AG09309 (cell line): ENCODE results near the gene OR2AT4.

ENCODE experiments used
- DNase-seq: peaks from one replicate; pipeline ENCODE4 v3.0.0-alpha.2; 2010; ENCODE audit warnings: low read depth
- H3K4me3 ChIP-seq: 2 replicates; pipeline ENCODE4 v1.5.1; 2011; ENCODE audit warnings: mild to moderate bottlenecking, low read depth, low read length, moderate library complexity; ENCODE audit not compliant: control insufficient read depth
- CTCF ChIP-seq: IDR thresholded peaks from 2 replicates; pipeline ENCODE4 v1.5.1; 2011; ENCODE audit warnings: mild to moderate bottlenecking, low read depth, low read length, inconsistent platforms; ENCODE audit not compliant: insufficient read depth, control insufficient read depth; ENCODE audit errors: missing control alignments

Gene OR2AT4

DNA sequence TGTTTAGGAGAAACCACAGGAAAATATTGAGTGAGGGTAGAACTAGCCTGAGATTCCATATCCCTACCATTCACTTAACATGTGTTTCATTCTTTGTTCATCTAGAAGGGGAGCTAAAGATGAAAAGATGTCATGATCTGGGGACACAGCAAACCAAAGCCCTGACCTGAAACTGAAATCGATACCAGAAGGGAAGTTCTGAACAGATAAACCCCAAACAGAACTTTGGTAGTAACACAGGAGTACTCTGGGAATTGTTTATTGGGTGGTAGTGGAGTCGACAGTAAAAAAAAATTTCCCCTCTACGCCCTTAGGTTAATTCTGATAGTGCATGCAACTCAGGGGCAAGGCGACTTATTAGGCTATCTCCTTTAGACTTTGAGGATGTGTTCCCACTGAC is 27.2 kb downstream of the OR2AT4 start:
- no peak for TF ChIP-seq CTCF
- DNase-seq, result no peak
- H3K4me3 ChIP-seq, result no peak overlapping the region

DNA sequence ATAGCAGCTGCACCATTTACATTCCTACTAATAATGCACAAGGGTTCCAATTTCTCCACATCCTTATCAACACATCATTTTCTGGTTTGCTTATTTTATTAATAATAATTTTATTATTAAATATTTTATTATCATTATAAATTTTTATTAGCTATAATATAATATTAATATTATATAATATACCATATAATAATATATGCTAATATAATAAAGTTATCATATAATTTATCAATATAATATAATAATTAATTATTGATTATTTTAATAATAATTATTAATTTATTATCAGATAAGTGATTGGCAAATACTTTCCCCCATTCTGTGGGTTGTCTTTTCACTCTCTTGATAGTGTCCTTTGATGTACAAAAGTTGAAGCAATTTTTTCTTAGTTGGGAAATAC is 27.7 kb downstream of the OR2AT4 start:
- no peak for TF ChIP-seq CTCF
- no peak for DNase-seq

GRCh38 chr11:75068559-75068958 is 28.1 kb downstream of the OR2AT4 start:
- H3K4me3 ChIP-seq, result no peak overlapping the region
- no peak for TF ChIP-seq CTCF
- DNase-seq, result no peak

More for the DNA sequence above, 27.7 kb downstream of the OR2AT4 start:
- H3K4me3 ChIP-seq, result no peak overlapping the region

- no peak overlapping the region for H3K4me3 ChIP-seq
- TF ChIP-seq CTCF, result no peak
- no peak for DNase-seq
These were observed 30.6 kb downstream of the OR2AT4 start for GRCh38 chr11:75066061-75066460.

GRCh38 chr11:75063741-75064314 is 32.8 kb downstream of the OR2AT4 start:
- DNase-seq, result no peak
- no peak for TF ChIP-seq CTCF
- no peak overlapping the region for H3K4me3 ChIP-seq

GRCh38 chr11:75059299-75059698 is 37.4 kb downstream of the OR2AT4 start:
- no peak overlapping the region for H3K4me3 ChIP-seq
- no peak for DNase-seq
- TF ChIP-seq CTCF, result no peak

- H3K4me3 ChIP-seq, result no peak overlapping the region
- TF ChIP-seq CTCF, result no peak
- DNase-seq, result no peak
These were observed 39.9 kb downstream of the OR2AT4 start for GRCh38 chr11:75056814-75057213.
